Lower leg skin (tissue), 3 donors: ENCODE data around the gene OR4N5.

Experiments
- CTCF ChIP-seq, 3 donors: fragments of 450-650 bp; IDR thresholded peaks; one replicate each; pipeline ENCODE4 v1.5.1; 2016; ENCODE audit warnings: antibody characterized with exemption in 3 of 3, mild to moderate bottlenecking in 3 of 3, moderate library complexity in 2 of 3
- POLR2A ChIP-seq, 2 donors: fragments of 450-650 bp; IDR thresholded peaks; one replicate each; pipeline ENCODE4 v1.6.1; 2016 to 2017; ENCODE audit warnings: antibody characterized with exemption in 2 of 2, mild to moderate bottlenecking in 1 of 2, moderate library complexity in 1 of 2

- TF ChIP-seq CTCF (IDR thresholded peaks at IDR 0.05) (no peak), POLR2A (IDR thresholded peaks at IDR 0.05) (no peak)
These were observed 37.7 kb downstream of the OR4N5 start for GRCh38 chr14:20176330-20176729.
